ENCODE results near the gene FPGS.

FPGS gene

DNA sequence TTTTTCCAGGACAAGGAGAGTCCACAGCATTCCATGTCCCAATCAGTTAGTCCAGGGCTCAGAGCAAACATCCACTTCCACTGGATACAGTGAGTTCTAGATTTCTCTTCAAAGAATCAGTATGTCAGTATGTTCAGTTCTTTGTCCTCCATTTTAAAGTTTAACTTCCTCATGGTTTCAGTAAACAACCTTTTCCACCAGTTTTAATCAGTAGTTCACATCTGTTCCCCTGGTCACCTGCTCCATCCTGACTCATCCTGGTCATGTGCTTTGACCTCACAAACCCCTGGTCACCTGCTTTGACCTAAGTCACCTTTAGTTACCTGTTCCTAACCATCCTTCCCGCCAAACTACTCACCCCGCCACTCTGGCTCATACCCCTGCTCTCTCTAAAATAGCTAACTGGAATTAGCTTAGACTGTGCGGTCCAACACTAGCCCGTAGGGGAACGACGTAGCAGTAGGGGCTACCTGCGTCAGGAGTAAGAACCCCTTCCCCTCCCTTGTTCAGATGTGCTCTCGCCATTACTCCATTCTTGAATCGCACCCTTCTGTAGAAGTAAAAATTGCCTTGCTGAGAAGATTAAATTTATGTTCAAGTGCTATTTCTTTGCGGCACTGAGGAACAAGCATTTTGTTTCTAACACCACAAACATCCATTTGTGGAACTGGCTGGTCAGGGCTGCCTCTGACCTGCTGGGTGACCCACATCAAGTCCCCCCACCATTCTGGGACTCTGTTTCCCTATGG, 46.2 kb downstream of the FPGS start:
- TF ChIP-seq, protein P1, sequence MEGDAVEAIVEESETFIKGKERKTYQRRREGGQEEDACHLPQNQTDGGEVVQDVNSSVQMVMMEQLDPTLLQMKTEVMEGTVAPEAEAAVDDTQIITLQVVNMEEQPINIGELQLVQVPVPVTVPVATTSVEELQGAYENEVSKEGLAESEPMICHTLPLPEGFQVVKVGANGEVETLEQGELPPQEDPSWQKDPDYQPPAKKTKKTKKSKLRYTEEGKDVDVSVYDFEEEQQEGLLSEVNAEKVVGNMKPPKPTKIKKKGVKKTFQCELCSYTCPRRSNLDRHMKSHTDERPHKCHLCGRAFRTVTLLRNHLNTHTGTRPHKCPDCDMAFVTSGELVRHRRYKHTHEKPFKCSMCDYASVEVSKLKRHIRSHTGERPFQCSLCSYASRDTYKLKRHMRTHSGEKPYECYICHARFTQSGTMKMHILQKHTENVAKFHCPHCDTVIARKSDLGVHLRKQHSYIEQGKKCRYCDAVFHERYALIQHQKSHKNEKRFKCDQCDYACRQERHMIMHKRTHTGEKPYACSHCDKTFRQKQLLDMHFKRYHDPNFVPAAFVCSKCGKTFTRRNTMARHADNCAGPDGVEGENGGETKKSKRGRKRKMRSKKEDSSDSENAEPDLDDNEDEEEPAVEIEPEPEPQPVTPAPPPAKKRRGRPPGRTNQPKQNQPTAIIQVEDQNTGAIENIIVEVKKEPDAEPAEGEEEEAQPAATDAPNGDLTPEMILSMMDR (IDR thresholded peaks at IDR 0.05; ENCODE audit: extremely low read depth, insufficient read depth, missing control alignments), result no peak
- DNase-seq (ENCODE audit: low spot score), result no peak
- in situ Hi-C loops (cut with MboI; ENCODE audit: low pct_unique_long_range_greater_than_20kb, low sequenced_read_pairs, unreplicated experiment), result no loop called here

DNA sequence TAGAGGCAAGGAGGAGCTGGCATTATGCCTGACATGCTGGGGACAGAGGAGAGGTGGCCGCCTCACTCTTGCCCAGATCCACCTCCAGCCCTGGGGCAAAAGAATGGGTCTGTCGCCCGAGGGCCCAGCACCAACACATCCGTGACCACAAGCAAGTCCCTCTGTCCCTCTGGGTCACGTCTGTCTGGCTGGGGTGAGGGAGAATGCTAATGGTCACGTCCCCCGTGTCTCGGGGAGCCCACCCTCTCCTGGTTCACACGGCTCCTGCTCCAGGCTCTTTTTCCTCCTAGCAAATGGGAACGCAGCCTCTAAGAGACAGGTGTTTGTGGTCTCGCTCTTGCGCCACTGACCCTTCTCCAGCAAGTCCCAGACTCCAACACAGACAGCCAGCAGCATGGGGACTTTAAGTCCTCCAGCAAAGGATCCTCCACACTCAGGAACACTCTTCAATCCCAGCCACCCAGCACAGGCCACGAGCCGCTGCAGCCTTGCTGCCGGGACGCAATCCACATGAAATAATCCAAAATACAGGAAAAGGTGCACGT, 47.7 kb downstream of the FPGS start:
- DNase-seq (ENCODE audit: low spot score), result no peak
- TF ChIP-seq, protein P1 (IDR thresholded peaks at IDR 0.05; ENCODE audit: extremely low read depth, insufficient read depth, missing control alignments), result no peak
- in situ Hi-C loops (cut with MboI; ENCODE audit: low pct_unique_long_range_greater_than_20kb, low sequenced_read_pairs, unreplicated experiment), result no loop called here

DNA sequence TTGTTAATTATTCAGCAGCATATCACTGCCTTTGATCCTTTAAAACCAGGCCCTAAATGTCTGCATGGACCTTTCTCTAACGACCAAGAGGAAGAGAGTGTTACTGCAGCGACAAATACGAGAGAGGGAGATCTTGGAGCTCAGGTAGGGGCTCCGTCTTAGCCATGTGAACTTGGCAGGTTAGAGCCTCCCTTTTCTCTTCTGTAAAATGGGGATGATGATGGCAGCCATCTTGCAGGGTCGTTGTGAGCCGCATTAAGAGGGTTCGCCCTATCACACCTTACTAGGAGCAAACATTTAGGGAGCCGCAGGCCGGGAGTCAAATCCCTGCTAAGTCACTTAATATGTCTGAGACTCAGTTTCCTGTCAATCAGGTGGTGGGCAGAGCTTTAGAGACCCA, 50.1 kb downstream of the FPGS start:
- TF ChIP-seq, protein P1 (IDR thresholded peaks at IDR 0.05; ENCODE audit: extremely low read depth, insufficient read depth, missing control alignments), result no peak
- DNase-seq (ENCODE audit: low spot score), result no peak
- in situ Hi-C loops (cut with MboI; ENCODE audit: low pct_unique_long_range_greater_than_20kb, low sequenced_read_pairs, unreplicated experiment), result no loop called here

DNA sequence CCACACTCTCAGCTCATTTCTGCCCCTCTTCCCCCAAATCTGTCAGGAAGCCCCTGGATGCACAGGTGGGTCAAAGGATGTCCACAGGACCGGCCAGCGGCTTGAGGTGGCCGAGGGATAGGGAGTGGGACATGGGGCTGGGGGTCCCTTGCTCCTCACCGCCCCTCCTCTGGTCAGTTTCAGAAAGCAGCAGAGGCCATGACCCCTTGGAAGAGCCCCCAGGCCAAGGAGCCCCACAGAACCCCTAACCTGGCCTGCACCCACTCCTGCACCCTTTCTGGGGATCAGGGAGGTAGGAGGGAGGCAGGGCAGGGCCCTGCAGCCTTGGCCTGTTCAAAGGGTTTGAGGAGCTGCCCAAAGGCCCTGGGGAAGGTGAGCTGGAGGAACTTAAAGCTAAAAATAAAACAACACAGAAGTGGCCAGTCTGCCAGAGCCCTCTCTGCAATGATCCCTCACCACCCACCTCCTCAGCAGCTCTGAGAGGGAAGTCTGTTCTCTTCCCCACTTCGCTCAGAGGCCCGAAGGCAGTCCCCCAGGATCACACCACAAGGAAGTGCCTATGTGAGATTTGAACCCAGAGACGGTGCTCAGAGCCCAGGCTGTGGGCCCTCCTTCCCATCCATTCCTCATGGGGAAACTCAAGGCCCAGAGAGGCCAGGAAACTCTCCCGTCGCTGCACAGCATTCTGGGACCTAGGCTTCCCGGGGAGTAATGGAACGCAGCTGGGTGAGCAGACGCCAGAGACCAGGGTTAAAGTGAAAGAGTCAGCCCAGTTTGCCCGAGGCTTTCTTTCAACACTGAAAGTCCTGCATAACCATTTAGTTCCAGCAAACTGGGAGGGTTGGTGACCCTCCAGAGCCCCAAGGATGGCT, 50.9 kb downstream of the FPGS start:
- TF ChIP-seq, protein P1 (IDR thresholded peaks at IDR 0.05; ENCODE audit: extremely low read depth, insufficient read depth, missing control alignments), result no peak
- no peak for DNase-seq (ENCODE audit: low spot score)
- in situ Hi-C loops (cut with MboI; ENCODE audit: low pct_unique_long_range_greater_than_20kb, low sequenced_read_pairs, unreplicated experiment), result no loop called here

DNA sequence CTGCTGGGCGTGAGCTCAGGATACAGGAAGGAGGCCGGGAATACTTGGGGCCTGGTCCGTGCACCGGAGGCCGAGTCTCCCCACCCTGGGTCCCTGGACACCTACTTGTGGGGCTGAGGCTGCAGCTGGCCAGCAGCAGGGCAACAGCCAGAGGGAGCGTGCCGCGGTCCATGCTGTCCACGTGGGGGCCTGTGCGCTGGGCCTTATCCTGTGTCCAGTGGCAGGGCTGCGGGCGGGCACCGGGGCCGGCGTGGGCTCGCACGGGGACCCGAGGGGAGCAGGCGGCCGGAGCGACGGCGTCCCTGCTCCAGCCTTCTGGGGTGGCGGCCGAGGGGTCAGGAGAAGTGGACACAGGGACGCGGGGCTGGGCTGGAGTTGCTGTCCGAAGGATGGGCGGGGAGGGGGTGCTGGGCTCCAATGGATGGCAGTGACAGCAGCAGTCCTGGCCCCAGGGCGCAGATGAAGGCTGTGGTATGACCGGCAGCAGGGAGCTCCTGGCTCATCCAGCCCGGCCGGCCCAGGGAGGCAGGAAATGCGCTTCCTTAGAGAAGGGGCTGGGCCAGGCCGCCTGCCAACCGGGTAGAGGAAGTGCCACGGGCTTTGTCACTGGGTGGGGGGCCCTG, 51.6 kb downstream of the FPGS start, which contains the start of gene ENG:
Gene ENG (minus strand): TSS at position 475 of the 623 bp plus-strand sequence. CDS start 303 bp downstream, at position 172.
- in situ Hi-C loops (cut with MboI; ENCODE audit: low pct_unique_long_range_greater_than_20kb, low sequenced_read_pairs, unreplicated experiment), result no loop called here
- DNase-seq (ENCODE audit: low spot score), result no peak
- TF ChIP-seq, protein P1 (IDR thresholded peaks at IDR 0.05; ENCODE audit: extremely low read depth, insufficient read depth, missing control alignments), result no peak

DNA sequence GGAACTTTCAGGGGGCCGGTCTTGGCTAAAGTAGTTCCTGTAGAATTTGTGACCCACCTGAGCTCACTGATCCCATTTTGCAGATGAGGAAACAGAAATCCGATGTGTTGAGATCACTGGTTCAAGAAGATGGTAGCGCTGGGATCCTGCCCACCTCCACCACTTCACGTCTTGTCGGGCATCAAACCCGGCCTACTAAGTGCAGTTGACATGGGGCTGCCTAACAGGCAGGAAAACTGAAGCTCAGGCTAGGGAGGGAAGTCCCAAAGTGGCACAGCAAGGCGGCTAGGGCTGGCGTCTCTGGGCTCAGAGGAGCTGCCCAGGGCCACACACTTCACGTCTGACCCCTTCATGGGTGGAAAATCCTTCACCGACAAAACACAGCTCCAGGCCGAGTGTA, 52.3 kb downstream of the FPGS start:
- no peak for DNase-seq (ENCODE audit: low spot score)
- in situ Hi-C loops (cut with MboI; ENCODE audit: low pct_unique_long_range_greater_than_20kb, low sequenced_read_pairs, unreplicated experiment), result no loop called here
- TF ChIP-seq, protein P1 (IDR thresholded peaks at IDR 0.05; ENCODE audit: extremely low read depth, insufficient read depth, missing control alignments), result no peak

Measured in GM13977 (cell line).